Stimulated activated CD8-positive, alpha-beta memory T cell treated with anti-CD3 and anti-CD28 coated beads, Interleukin-7, amount 100 ng/mL, for 24 hours (primary cell): ENCODE data around the gene CMPK1.
A peak's percentile ranks its signal among the peaks of the same experiment; 100 is the strongest.
"Not testable (repeated sequence)": the region's sequence is repeated elsewhere in the genome, so short reads cannot be mapped to it uniquely, and the experiment has no call there.

Experiments used
- DNase-seq: peaks from one replicate; pipeline ENCODE4 v3.0.0-alpha.2; 2020; ENCODE audit warnings: low read depth

The CMPK1 gene

GRCh38 chr1:47338249-47339077 lies 4.9 kb downstream of the CMPK1 start:
- no peak for DNase-seq

GRCh38 chr1:47340227-47340626 lies 6.6 kb downstream of the CMPK1 start:
- no peak for DNase-seq

DNA sequence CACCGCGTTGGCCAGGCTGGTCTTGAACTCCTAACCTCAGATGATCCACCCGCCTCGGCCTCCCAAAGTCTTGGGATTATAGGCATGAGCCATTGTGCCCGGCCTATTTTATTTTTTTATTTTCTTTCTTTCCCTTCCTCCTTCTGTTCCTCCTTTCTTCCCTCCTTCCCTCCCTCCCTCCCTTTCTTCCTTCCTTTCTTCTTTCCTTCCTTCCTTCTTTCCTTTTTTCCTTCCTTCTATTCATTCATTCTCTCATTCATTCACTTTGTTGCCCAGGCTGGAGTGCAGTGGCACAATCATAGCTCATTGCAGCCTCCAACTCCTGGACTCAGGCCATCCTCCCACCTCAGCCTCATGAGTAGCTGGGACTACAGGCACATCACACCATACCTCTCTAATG lies 13.4 kb downstream of the CMPK1 start:
- not testable (repeated sequence) for DNase-seq

- no peak for DNase-seq
Measured at GRCh38 chr1:47347735-47348134, 14.1 kb downstream of the CMPK1 start.

- DNase-seq, result no peak
Measured at GRCh38 chr1:47348246-47348645, 14.7 kb downstream of the CMPK1 start.

DNA sequence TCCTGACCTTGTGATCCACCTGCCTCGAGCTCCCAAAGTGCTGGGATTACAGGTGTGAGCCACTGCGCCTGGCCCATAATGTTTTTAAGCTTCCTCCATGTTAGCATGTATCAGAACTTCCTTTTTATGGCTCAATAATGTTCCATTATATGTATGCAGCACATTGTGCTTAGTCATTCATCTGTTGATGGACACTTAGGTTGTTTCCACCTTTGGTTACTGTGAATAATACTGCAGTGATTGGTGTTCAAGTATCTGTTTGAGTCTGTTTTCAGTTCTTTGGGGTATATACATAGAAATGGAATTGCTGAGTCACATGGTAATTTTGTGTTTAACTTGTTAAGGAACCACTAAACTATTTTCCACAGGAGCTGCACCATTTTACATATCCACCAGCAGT lies 17.7 kb downstream of the CMPK1 start:
- no peak for DNase-seq

- no peak for DNase-seq
Measured at GRCh38 chr1:47361380-47361779, 27.8 kb downstream of the CMPK1 start.

DNA sequence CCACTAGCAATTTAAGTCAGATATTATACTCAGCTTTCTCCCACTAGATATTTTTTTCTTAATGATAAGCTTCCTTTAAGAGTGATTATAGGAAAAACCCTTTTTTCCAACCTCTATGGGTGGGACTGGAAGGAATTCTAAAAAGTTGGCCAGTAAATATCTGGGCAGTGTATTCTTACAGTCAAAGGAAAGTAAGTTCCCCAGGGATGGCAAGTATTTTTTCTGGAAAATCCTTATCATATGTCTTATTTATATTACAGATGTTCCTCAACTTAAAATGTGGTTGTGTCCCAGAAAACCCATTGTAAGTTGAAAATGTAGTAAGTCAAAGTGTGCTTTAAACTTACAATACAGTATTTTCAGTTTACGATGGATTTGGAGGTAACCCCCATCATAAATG lies 29.2 kb downstream of the CMPK1 start:
- DNase-seq, result no peak

DNA sequence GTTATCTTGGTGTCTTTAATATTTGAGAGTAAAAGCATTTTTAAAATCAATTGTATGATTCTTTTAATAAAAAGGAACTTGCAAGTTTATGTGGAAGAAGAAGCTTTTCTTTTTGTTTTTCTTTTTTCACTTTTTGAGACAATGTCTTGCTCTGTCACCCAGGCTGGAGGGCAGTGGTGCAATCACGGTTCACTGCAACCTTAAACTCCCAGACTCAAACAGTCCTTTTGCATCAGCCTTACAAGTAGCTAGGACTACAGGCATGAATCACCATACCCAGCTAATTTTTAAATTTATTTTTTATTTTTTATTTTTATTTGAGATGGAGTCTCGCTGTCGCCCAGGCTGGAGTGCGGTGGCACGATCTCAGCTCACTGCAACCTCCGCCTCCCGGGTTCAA lies 34.1 kb downstream of the CMPK1 start:
- DNase-seq, result no peak

- DNase-seq, result no peak
Measured at GRCh38 chr1:47371016-47371517, 37.5 kb downstream of the CMPK1 start.

DNA sequence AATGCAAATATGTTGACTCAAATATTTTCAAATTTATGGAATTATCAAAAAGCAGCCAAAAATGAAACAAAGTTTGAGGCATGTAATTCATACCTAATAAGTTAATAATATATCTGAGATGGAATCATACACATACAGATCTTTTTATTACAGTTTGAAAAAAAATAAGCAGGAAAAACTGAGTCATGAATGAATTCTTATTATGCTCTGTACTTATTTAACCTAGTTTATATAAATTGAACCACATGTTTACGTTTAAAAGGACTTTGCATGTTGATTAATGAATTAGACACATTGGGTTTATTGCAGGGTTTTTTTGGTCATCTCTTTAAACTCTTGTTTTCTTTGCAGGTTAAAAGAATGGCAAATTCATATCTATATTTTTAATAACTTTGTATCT lies 40.9 kb downstream of the CMPK1 start:
- no peak for DNase-seq

- no peak for DNase-seq
Measured at GRCh38 chr1:47378147-47378546, 44.6 kb downstream of the CMPK1 start.

GRCh38 chr1:47380699-47381098 lies 47.1 kb downstream of the CMPK1 start:
- no peak for DNase-seq

DNA sequence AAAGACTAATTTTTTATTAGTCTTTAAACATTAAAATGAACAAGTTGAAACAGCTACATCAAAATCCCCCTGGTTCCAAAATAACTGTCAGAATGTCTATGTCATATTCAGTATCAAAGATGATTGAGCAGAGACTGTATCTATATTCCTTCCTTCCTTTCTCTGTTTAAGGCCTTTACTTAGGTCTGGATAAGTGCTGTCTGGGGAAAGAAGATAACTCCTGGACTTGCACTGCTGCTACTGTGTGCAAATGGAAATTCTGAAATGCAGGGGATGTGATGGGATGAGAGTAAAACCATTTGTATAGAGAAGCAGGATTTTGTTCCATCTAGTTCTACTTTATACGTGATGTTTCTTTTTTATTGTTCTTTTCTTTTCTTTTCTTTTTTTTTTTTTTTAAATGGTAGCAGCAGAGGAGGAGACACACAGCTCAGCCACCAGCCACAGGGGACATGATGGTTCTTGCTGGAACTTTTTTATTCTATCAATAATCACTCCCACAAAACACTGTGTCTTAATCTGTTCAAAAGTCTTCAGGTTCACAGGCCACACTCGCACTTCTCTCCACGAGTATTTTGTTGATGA lies 48.9 kb downstream of the CMPK1 start:
- no peak for DNase-seq

- DNase-seq, result no peak
Measured at GRCh38 chr1:47384083-47384482, 50.5 kb downstream of the CMPK1 start.

DNA sequence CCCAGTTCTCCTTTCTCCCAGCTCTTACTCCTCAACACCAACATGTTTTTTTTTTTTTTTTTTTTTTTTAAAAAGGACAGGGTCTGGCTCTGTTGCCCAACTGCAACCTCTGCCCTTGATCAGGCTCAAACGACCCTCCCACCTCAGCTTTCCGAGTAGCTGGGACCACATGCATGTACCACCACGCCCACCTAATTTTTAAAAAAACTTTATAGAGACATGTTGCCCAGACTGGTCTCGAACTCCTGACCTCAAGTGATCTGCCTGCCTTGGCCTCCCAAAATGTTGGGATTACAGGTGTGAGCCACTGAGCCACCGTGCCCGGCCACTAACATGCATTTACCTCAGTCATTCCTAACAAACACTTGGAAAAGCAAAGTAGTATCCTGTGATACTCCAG lies 51.4 kb downstream of the CMPK1 start:
- no peak for DNase-seq

- DNase-seq, result no peak
Measured at GRCh38 chr1:47386268-47386667, 52.7 kb downstream of the CMPK1 start.

GRCh38 chr1:47388030-47388890 lies 54.7 kb downstream of the CMPK1 start:
- no peak for DNase-seq

GRCh38 chr1:47388891-47389238 lies 55.3 kb downstream of the CMPK1 start:
- DNase-seq, result peak; percentile 13

- no peak for DNase-seq
Measured at GRCh38 chr1:47389731-47390130, 56.1 kb downstream of the CMPK1 start.

DNA sequence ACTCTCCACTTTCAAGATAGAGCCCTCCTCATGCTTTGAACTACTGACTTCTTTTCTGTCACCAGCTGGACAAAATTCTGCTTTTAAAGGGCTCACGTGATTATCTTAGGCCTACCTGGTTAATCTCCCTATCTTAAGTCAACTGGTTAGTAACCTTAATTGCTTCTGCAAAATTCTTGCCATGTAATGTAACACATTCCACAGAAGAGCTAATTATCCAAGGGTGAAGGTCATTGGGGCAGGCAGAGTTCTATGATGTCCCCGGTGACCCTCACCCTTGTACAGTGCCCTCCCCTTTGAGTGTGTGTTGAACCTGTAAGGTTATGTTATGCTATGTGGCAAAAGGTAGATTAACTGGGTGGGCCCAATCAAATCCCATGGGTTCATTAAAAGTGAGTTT lies 57.3 kb downstream of the CMPK1 start:
- no peak for DNase-seq

GRCh38 chr1:47393141-47393540 lies 59.6 kb downstream of the CMPK1 start:
- DNase-seq, result no peak

- DNase-seq, result no peak
Measured at GRCh38 chr1:47395433-47395832, 61.8 kb downstream of the CMPK1 start.
